H1 (cell line): ENCODE measurements around the gene LRP5. TPM values are rescaled to one million over a fixed set of nuclear protein-coding genes. Genes with fewer than 3 reads are reported as not detected.

Source experiments
- BRCA1 ChIP-seq: IDR thresholded peaks from 2 replicates; pipeline ENCODE4 v1.6.1; 2012; ENCODE audit warnings: low read depth, low read length, improper control_type of control experiment
- FOSL1 ChIP-seq: IDR thresholded peaks from 2 replicates; pipeline ENCODE4 v1.6.1; 2011; ENCODE audit warnings: mild to moderate bottlenecking, low read depth, low read length, moderate library complexity; ENCODE audit not compliant: insufficient read depth
- RBBP5 ChIP-seq: IDR thresholded peaks from 2 replicates; pipeline ENCODE4 v1.7.1; 2012; ENCODE audit warnings: low read depth, mild to moderate bottlenecking, inconsistent platforms, low read length, moderate library complexity, borderline replicate concordance
- polyA plus RNA-seq, 7 experiments: library from polyadenylated mRNA; depleted of rRNA in 3 of 7; stranded (reverse) in 5 of 7; unstranded in 2 of 7; fragments of >200 nt in 5 of 7; fragments of 200-250 nt in 2 of 7; gene quantifications; 1 replicate in 5 of 7; 2 replicates in 1 of 7; 4 replicates in 1 of 7; pipeline versions ENCODE4 v1.2.1 to v1.2.3, GENCODE V29; 2011 to 2013; ENCODE audit warnings: missing spikeins in 2 of 7, mixed read lengths in 2 of 7
- total RNA-seq: library from RNA; stranded (reverse); fragmentation: NEBNext Ultra II Directional; extraction: Animal tissue kit (Norgen Biotek cat#: 25700); gene quantifications from 2 replicates; pipeline ENCODE4 v1.2.1, GENCODE V29; 2021

The LRP5 gene
- total and polyA plus RNA-seq, 2 of the 8 experiments (the other 6 are each of a cell fraction or from before 2014, with no cell fraction given) = 19.0 to 38.9 TPM

DNA sequence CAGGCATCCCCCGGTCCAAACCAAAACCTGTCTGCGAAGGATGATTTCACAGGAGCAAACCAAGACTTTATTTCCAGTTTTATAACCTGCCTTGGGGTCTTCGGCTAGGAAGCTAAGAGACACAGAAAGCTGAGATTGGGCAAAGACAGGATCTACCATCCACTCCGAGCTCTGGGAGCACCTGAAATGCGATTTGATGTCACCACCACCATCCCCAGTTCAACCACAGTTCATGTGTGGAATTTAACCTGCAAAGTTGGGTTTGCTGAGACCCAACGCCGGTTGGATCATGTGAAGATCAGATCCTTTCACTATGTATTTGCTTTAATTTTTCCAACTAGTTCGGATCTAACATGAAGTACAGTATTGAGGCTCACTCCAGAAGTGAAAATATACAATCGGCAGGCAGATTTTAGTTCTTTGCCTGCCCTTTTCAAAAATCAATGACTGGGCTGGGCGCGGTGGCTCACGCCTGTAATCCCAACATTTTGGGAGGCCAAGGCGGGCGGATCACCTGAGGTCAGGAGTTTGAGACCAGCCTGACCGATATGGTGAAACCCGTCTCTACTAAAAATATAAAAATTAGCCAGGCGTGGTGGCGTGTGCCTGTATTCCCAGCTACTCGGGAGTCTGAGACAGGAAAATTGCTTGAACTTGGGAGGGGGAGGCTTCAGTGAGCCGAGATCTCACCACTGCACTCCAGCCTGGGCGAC, 39.2 kb upstream of the LRP5 start (continued):
- TF ChIP-seq BRCA1 = no peak
- no peak for TF ChIP-seq FOSL1
- no peak for TF ChIP-seq RBBP5
- TF ChIP-seq, all 59 proteins: peak for 0
